SKM-1 treated with dmso at 0.1 percent for 144 hours (cell line): Measurements from ENCODE around the gene TP63.

ENCODE experiments used
- DNase-seq: peaks from one replicate; lab custom pipeline; 2025; ENCODE audit not compliant: unreplicated experiment; lab: John Stamatoyannopoulos, UW

TP63 gene

DNA sequence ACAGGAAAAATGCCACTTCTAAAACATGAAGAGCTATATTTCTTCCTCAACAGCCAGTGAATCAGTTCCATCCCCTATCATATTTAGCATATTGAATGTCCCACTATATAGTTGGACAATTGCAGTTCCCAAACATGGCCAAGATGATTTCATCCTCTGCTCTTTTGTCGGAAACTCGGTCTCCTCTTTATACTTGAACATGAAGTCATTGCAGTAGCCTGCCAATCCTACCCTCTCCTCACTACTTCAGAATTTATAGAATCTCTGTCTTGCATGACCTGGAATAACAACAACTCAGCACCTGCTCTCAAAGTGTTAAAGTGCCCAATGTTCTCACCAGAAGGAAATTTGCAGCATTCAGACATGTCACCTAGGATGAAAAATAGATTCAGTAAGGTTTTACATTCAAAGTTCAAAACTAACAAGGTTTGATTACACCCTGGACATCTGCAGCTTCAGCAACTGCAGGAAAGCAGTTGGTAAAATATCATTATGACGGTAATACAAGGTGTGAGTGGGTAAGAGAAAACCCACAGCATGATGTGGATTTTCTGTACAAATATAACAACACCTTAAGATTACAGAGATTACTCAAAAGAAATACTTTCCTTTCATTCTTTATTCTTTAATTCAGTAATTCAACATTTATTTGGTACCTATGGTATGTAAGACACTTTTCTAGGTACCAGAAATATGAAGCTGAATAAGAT is 52.5 kb downstream of the TP63 start:
- no peak for DNase-seq

DNA sequence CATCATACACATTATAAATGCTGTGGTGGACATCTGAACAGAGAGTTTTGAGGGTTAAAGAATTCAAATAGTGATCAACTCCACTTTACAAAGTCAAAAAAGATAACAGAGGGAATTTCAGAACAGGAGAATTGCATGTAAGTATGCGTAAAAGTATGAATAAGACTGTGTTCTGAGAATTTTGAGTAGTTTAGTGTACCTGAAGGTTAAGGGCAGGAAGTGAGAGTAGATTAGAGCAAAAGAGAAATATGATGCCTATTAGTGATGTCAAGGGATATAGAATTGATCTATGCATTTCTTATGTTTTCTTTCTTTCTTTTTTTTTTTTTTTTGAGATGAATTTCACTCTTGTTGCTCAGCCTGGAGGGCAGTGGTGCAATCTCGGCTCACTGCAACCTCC is 53.1 kb downstream of the TP63 start:
- no peak for DNase-seq

DNA sequence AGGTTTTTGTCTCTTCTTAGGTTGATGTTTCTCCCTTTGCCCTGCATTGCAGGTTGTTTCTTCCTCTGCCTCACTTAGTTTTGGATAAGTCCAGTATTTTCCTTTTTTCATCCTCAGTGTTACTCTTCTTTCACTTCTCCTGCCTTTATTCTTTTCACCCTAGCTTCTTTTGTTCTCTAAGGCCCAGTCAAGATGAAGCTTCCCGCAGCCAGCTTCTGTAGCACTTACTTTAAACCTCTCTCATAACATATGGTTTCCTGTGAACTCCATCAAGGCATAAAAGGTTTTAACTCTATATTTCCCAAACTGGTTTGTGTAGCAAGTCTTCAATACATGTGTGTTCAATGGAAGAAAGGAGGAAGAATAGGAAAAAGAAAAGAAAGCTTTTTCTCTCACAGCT is 54.1 kb downstream of the TP63 start:
- no peak for DNase-seq

DNA sequence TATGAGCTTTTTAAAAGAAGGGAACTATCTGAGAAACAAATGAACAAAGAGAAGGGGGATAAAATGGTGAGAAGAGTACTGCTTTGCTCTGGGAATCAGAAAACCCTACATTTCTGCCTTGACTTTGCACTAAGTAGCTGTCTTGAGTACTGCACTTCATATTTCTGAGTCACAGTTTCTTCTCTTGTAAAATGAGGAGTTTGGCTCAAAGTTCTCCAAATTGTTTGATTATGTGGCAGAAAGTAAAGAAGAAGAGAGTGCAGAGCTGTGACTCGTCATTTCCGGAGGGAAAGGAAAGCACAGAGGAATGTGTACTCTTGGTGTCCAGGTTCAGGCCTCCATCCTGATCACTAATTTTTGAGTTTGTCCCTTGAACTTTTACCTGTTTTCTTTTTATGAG is 54.7 kb downstream of the TP63 start:
- no peak for DNase-seq

DNA sequence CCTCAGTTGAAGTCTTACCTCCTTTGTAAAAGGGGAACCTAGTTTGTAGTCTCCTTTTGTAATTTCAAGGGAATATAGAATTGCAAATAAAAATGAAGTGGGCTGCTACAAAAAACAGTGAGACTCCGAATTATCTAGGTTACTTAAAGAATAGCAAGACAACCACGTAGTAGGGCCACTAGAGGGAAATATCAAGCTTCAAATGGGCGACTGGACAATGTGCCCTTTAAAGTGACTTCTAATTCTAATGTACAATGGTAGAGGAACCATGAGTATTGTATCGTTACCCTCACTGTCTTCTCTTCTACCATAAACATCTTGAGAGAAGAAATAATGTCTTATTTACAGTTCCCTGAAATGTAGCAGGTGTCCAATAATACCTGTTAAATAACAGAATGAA is 56.3 kb downstream of the TP63 start:
- no peak for DNase-seq

DNA sequence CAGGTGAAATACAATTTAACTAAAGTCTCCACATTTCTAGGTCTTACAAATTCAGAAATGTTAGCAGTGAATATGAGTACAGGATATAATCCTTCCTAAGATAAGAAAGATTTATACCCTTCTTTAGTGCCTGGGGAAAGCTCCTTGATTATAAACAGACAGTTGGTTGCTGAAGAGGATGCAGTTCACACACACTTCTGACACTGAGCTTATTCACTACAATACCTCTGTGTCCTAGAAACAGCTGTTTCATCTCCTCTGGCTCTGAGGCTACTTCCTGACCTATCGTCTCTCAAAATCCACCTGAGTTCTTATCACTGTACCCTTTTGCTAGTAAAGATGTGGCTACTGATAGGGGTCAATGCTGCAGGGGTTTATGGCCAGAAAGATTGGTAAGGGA is 57.1 kb downstream of the TP63 start:
- no peak for DNase-seq

DNA sequence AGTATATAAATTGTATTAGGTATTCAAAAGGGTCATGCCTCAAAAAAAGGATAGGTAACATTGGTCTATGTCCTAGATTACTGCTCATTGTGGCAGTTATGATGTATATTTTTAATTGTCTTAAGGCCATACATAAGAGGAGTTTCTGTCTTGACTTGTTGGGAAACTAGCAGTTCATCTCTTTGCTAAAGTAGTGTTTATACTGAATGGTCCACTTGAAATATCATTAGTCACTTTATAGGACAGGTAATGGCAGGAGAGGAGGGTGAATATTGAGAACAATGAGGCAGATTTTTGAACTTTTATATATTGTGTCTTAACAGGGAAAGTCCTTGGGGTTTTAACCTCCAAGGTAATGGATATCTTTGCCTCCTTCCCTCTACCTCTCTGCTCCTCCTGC is 58.4 kb downstream of the TP63 start:
- DNase-seq = no peak

DNA sequence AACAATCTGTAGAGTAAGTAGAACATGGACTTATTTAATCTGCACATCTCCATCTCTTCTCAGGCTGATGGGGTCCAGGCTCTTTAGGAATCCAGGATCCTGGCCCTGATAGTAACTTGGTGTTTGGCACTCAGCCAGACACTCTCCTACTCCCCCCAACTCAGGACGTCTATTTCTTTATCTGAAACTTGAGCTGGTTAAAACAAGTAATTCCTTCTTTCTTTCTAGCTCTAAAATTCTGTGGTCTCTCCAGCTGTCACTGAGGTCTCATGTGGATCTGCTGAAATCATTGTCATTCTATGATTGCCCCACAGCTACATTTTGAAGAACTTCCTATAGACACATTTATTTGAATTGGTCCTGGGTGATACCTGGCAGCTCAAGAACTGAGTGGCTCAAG is 59.0 kb downstream of the TP63 start:
- no peak for DNase-seq

DNA sequence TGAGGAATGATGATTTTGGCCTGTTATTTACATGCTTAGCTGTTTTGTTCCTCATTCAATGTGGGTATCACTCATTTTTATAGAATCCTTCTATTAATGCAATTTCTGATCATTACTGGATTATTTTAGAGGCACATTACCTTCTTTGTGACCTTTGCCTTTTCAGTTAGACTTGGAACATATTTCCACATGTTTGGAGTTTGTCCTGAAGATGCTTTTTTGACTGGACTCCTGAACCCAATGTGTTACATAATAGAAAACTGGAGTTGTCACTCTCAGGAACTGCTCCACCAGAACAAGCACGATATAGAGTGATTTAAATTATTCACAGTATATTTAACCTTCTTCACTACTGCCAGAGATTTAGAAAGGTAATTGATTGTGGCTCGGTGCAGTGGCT is 59.5 kb downstream of the TP63 start:
- no peak for DNase-seq

DNA sequence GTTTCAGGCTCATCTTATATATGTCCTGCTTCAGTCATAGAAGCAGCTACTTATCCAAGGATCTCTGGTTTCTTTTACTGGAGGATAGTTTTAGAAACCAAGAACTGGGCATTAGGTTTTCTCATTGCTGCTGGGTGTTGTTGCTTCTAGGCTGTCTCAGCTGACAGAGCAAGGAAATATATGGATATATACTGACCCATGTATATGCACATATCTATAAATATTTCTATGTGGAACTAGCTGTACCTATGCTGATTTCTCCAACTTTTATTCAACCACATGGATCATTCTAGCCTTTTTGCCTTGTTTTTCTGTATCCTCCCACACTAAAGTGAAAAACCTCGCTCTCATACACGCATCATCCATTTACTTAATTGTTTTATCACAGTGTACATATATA is 64.2 kb downstream of the TP63 start:
- DNase-seq = no peak

DNA sequence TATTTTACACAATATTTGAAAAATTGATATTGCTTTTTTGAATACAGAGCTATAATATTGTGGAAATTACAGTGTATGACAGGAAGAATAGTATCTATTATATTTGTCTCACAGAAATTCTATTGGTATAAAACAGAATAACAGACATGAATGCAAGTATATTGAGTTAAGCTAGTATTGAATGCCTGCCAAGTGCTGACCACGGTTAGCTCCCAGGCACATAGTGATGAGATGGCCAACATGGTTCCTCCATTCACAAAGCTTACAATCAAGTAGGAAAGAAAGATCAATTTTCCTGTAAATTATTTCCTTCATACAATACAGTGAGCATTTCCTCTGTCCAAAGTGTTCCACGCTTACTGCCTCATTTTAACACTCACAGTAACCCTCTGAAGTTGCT is 67.6 kb downstream of the TP63 start:
- no peak for DNase-seq

DNA sequence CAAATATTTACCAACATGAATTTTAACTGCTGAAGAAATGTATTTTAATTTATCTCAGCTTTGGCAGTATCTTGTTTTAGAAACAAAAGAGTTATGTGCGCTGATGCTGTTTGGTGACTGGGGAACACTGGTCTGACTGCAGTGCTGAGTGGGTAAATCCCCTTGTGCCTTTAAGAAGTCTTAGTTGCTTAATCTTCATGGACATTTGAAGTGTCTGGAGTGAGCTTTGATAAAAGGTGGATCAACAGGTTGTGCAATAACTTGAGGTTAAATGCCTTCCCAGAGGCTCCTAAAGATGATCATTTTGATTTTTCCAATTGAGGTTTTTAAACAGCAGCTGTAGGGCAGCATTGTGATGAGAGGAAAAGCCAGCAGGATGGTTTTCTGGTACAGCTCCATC is 68.7 kb downstream of the TP63 start:
- DNase-seq = no peak

DNA sequence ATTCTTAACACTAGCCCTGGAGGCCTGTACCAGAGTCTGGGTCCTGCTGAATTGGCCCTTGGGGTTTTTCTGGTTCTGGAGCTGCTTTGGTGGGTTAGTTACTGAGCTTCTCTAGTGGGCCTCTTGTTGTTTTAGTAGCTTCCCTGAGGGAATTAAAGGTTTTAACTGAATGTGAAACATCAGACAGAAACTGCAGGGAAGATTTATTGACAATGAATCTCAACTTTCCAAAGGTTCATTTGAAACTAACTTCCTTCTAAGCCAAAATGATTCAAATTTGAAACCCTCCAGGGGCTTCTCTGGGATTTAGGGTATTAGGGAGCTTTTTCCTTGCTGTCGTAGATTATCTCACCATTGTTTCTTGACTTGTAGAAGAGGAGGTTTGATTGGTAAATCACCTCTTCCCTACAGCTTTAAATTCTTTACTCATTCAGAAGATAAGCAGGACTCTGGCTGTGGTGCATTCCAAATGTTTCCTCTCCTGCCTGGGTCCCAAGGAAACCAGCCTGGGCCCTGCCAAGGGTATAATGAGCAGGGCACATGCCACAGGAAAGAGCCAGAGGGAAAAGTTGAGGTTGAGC is 71.0 kb downstream of the TP63 start:
- no peak for DNase-seq

DNA sequence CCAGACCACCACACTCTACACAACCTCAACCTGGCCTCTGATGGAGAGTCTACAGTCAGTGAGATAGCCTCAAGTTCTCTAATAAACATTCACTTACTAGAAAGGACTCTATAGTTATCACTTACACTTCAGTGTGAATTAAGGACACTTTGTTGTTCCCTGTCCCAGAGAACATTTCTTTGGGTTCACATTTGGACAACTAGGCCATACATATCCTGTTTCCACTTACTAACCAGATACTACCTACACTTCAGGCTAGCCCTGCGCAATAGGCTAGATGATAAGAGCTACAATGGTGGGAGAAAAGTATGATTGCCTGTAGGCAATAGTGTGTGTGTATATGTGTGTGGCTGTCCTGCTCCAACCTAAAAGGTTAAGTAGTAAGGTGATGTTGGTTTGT is 72.7 kb downstream of the TP63 start:
- no peak for DNase-seq

DNA sequence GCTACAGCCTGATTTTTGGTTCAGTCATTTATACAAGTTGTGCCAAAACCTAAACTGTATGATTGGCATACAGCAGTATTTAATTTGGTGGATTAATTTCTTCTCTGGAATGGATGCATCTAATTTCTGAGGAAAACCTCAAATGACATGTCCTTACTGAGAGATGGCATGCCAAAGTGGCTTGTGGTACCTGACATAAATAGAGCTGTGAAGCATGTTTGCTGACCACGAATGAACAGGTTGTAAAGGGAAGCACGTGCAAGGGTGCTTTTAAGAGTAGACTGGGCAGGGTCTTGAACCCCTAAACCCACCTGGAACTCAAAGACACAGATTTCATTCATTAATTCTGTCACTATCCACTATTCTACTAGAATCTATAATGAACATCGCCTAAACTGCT is 77.2 kb downstream of the TP63 start:
- DNase-seq = no peak

DNA sequence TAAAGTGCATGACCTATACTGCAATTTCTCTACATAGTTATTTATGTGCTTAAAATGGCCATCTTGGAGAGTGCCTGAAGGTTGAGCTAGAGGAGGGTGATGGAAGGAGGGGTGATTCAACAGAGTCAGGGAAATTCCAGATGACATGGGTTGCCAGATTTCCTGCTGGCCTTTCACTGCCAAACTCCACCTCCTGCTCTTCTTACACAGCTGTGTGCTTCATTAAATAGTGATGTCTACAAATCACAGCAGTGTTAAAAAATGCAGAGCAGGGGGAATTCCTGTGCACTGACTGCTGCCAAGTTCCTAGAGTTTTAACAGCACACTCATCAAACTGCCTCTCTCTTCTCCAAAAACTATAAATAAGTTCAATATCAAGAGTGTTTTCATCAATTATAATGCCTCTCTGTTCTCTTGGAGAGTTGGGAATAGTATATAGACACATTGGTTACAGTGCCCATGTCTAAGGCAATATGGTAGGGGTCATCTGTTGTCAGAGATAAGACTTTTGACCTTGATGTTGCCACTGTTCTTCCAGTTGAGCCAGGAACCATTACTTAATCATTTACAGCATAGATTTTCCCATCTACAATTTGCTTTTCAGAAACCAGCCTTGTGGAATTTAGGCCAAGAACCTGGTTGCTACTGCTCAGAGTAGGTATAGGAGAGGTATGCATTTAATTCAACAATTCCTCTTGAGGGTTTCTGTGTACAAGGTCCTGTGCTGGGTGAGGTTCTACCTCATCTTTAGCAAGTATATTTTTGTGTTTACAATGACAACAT is 79.6 kb downstream of the TP63 start:
- DNase-seq = no peak

DNA sequence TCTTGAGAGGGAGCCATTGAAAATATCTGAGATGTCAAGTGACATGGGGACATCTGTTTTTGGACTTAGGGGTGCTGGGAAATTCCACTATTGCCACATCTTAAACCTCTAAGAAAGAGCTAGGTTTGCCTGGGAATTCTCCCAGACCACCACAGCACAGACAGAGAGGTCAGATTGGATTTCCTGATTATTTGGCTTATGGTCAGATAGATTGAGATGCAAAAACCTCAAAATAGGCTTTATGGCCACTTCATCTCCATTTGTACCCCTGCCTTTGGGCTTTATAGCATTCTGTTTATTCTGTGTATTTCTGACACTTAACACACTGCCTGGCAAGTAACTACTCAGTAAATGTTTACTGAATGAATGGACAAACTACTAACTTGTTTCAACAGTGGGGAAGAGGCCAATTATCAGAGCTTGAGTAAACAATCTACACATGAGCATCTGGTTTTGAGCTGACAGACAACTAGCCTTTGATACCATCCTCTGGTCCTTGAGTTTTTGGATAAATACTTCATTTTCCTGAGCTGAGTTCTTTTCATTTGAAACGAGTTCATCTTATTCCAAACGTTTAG is 81.8 kb downstream of the TP63 start:
- DNase-seq = no peak

DNA sequence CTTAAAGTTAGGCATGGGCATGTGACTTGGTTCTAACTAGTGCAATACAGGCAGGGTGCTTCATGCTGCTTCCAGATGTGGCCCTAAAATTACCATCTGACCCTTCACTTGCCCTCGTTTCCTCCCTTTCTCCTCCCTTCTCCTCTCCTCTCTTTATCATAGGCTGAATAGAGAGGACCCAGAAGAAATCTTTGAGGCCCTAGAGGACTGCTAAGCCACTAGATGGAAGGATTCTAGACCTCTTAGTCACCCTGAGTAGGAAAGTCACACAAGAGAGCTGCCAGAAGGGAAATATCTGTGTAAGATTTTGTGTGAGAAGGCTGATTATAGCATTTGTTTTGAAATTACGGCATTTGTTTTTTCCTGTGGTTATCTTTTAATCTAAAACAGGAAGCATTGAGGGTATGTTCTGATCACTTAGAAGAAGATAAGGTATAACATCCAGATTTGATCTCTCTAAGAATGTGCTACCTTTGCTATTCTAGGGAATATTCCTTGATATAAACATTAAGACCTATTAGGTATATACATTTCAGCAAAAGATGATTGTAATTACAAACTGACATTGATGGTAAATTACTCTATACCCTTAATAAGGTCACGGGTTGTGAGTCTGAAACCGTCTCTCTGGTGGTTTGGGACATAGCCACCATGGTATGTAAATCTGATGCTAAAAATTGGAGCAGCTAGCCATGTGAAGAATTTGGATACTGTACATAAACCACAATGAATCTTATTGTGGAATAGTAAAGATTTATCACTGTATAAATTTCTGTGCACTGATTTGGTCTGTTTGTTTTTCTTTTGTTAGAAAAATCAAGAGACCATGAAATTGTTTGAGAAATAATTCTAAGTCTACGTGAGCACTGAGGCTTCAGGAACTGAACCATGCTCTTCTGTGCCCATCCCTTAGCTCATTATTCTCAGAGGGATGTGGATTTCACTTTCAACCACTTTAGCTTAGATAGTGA is 84.1 kb downstream of the TP63 start:
- no peak for DNase-seq

DNA sequence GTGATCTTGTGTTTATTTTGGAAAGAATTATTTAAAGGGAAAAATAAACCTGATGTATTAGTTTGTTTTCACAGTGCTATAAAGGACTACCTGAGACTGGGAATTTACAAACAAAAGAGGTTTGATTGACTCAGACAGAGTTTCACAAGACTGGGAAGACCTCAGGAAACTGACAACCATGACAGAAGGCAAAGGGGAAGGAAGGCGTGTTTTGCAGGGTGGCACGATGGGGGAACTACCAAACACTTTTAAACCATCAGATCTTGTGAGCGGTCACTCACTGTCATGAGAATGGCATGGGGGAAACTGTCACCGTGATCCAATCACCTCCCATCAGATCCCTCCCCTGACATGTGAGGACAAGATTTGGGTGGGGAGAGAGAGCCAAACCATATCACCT is 87.0 kb downstream of the TP63 start:
- no peak for DNase-seq

DNA sequence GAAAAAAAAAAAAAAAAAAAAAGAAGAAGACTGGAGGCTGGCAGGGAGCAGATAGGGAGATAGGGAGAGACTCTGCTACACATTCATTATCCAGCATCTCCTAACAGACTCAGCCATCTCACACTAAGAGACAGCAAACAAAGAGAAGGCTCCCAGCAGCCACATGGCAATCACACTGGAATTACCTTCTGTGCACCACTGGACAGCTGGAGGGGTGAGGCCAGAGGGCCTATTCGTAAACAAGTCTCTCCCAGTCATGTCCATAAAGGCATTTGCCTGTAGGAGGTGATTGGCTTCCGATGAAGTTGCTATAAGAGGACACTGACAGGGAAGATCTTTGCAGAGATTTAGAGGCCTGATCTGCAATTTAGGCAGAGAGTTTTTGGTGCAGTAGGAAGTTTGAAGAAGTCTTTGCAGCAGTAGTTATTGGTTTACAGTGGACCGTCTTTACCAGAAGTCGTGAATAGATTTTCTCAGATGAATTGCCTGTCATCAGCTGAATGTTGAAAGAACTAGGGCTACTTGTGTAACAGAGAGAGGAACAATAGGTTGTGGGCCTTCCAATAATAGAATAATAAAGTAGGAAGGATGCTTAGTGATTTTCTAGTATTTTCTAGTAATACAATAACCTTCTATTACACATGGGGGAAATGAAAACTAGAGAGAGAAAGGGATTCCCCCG is 89.7 kb downstream of the TP63 start:
- DNase-seq = no peak
